ENCODE data around the gene TLR10.

The TLR10 gene

DNA sequence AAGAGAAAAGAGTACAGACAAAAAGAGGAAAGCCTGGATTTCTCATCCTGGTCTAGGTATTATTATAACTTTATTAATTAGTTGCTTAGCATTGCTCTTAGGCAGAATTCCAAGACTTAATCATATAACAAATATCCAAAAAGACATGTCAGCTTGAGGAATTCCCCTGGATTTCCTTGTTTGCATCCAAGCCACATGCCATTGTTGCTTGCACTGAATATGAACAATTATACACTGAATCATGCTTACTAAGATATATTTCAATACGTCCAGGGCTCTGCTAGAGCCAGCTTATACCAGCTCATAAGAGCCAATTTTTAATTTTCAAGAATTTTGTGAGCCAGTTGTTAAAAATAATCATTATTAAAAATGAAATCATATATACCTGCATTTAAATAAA is 5.5 kb upstream of the TLR10 start:
- TF ChIP-seq LEF1 (IDR thresholded peaks at IDR 0.05; ENCODE audit: borderline replicate concordance) (no peak), CTBP1 (IDR thresholded peaks at IDR 0.05; ENCODE audit: borderline replicate concordance) (no peak), ARNT (IDR thresholded peaks at IDR 0.05) (no peak), TARDBP (IDR thresholded peaks at IDR 0.05) (no peak), BHLHE40 (IDR thresholded peaks at IDR 0.05; ENCODE audit: borderline replicate concordance) (no peak), ELF4 (IDR thresholded peaks at IDR 0.05) (no peak), NFRKB (IDR thresholded peaks at IDR 0.05) (no peak), FOXM1 (IDR thresholded peaks at IDR 0.05; ENCODE audit: borderline replicate concordance) (no peak), SP1 (IDR thresholded peaks at IDR 0.05) (no peak), L3MBTL2 (conservative IDR thresholded peaks at IDR 0.05) (no peak), HDGF (IDR thresholded peaks at IDR 0.05; ENCODE audit: borderline replicate concordance) (no peak), FOXA1 (IDR thresholded peaks at IDR 0.05) (no peak), SUZ12 (IDR thresholded peaks at IDR 0.05) (no peak), ZNF384 (IDR thresholded peaks at IDR 0.05) (no peak)
- TF ChIP-seq, protein P1, sequence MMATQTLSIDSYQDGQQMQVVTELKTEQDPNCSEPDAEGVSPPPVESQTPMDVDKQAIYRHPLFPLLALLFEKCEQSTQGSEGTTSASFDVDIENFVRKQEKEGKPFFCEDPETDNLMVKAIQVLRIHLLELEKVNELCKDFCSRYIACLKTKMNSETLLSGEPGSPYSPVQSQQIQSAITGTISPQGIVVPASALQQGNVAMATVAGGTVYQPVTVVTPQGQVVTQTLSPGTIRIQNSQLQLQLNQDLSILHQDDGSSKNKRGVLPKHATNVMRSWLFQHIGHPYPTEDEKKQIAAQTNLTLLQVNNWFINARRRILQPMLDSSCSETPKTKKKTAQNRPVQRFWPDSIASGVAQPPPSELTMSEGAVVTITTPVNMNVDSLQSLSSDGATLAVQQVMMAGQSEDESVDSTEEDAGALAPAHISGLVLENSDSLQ (IDR thresholded peaks at IDR 0.05), result no peak
- POLR2A ChIA-PET, result no interaction called here
- DNase-seq (ENCODE audit: extremely low spot score), result no peak
- CTCF ChIA-PET, result no interaction called here

DNA sequence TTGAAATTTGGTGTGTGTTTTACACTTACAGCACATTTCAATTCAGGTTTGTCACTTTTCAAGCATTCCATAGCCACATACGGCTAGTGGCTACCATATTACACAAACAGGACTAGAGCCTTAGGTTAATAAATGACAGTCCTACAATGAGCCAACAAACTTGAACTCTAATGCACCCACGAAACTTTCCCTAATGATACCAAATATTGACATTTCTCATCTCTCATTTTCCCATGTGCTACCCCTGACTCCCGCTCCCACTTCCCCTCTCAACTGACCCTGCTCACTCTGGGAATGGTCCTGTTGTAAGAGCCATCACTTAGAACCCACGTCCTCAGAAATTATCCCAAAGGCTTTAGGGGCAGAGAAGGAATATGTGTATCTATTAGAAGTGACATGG is 4.9 kb upstream of the TLR10 start:
- TF ChIP-seq CTBP1 (IDR thresholded peaks at IDR 0.05; ENCODE audit: borderline replicate concordance) (no peak), FOXA1 (IDR thresholded peaks at IDR 0.05) (no peak), L3MBTL2 (conservative IDR thresholded peaks at IDR 0.05) (no peak), BHLHE40 (IDR thresholded peaks at IDR 0.05; ENCODE audit: borderline replicate concordance) (no peak), TARDBP (IDR thresholded peaks at IDR 0.05) (no peak), SP1 (IDR thresholded peaks at IDR 0.05) (no peak), ELF4 (IDR thresholded peaks at IDR 0.05) (no peak), LEF1 (IDR thresholded peaks at IDR 0.05; ENCODE audit: borderline replicate concordance) (no peak), HDGF (IDR thresholded peaks at IDR 0.05; ENCODE audit: borderline replicate concordance) (no peak), FOXK2 (IDR thresholded peaks at IDR 0.05) (no peak), ARNT (IDR thresholded peaks at IDR 0.05) (no peak), ZNF384 (IDR thresholded peaks at IDR 0.05) (no peak), SUZ12 (IDR thresholded peaks at IDR 0.05) (no peak)
- no peak for DNase-seq (ENCODE audit: extremely low spot score)
- ChIA-PET POLR2A (no interaction called here), CTCF (no interaction called here)

DNA sequence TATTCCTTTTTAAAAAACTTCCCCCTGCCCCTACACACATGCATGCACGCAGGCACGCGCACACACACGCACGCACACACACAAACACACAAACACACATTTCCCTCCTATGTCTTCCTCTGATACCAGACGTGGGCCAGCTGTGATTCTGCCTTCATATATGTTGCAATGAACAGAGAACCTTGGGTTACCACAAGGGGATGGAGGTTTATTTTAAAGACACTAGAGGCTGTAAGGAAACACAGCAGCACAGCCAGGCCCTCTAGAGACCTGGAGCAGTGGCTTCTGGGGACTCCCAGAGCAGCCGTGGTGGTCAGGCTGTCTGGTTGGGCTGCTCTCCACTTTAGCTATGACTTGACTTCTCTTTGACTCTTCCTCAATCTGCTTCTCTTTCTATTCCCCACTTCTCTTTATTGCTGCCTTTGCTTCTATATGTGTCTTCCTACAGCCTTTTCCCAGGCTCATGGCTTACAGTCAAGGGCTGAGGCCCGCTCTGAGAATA is 3.2 kb upstream of the TLR10 start:
- TF ChIP-seq FOXA1 (IDR thresholded peaks at IDR 0.05), result no peak
- no peak for TF ChIP-seq FOXK2 (IDR thresholded peaks at IDR 0.05)
- TF ChIP-seq FOXM1 (IDR thresholded peaks at IDR 0.05; ENCODE audit: borderline replicate concordance), result no peak
- TF ChIP-seq SP1 (IDR thresholded peaks at IDR 0.05), result no peak
- ChIA-PET POLR2A (no interaction called here), CTCF (no interaction called here)
- no peak for DNase-seq (ENCODE audit: extremely low spot score)

DNA sequence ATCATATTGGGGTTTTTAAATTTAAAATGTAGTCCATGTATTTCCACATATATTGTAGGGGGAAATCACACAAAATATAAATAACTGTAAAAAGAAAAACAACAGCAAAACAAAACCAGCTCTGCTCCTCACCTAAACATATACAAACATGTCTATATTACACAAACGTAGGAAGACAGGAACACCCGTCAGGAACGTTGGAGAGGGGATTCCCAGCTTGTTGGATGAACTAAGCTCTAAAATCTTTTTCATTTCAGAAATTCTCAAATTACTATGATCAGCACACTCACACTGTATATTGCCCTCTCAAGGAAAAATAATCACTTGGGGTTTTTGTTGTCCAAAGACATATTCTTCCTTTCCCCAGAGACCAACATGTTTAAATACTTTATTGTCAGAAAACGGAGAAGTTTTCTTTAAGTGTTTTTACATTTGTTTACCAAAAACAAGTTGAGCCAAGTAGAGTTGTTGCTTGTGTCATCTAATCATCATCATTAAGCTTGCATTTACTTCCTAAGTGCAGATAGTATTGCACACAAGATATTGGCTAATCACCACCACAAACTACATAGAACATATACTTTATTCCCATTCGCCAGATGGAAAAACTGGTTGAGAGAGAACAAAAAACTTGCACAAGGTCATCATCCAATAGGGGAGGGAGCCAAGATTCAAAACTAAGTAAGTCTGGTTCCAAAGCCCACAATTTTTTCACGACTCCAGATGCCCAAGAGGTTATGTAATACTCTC is 2.4 kb upstream of the TLR10 start:
- DNase-seq (ENCODE audit: extremely low spot score), result no peak
- TF ChIP-seq TARDBP (IDR thresholded peaks at IDR 0.05), result no peak
- TF ChIP-seq ARNT (IDR thresholded peaks at IDR 0.05), result no peak
- no peak for TF ChIP-seq LEF1 (IDR thresholded peaks at IDR 0.05; ENCODE audit: borderline replicate concordance)
- ChIA-PET CTCF (no interaction called here), POLR2A (no interaction called here)

DNA sequence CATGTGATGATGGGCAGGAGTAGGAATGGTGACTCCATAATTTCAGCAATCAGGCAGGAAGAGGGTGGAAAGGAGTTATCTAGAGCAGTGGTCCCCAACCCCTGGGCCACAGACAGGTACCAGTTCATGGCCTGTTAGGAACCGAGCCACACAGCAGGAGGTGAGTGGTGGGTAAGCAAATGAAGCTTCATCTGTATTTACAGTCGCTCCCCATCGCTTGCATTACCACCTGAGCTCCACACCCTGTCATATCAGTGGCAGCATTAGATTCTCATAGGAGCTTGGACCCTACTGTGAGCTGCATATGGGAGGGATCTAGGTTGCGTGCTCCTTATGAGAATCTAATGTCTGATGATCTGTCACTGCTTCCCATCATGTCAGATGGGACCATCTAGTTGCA is 1.4 kb upstream of the TLR10 start:
- DNase-seq (ENCODE audit: extremely low spot score), result no peak
- POLR2A ChIA-PET, result no interaction called here
- CTCF ChIA-PET, result no interaction called here
- TF ChIP-seq FOXM1 (IDR thresholded peaks at IDR 0.05; ENCODE audit: borderline replicate concordance), result no peak
- TF ChIP-seq LEF1 (IDR thresholded peaks at IDR 0.05; ENCODE audit: borderline replicate concordance), result no peak
- TF ChIP-seq NFRKB (IDR thresholded peaks at IDR 0.05), result no peak
- no peak for TF ChIP-seq SUZ12 (IDR thresholded peaks at IDR 0.05)
- TF ChIP-seq FOXK2 (IDR thresholded peaks at IDR 0.05), result no peak
- TF ChIP-seq HDGF (IDR thresholded peaks at IDR 0.05; ENCODE audit: borderline replicate concordance), result no peak
- no peak for TF ChIP-seq ARNT (IDR thresholded peaks at IDR 0.05)
- no peak for TF ChIP-seq SP1 (IDR thresholded peaks at IDR 0.05)
- no peak for TF ChIP-seq ELF4 (IDR thresholded peaks at IDR 0.05)
- no peak for TF ChIP-seq TARDBP (IDR thresholded peaks at IDR 0.05)
- no peak for TF ChIP-seq ZNF384 (IDR thresholded peaks at IDR 0.05)
- no peak for TF ChIP-seq L3MBTL2 (conservative IDR thresholded peaks at IDR 0.05)
- TF ChIP-seq, protein P1 (IDR thresholded peaks at IDR 0.05), result no peak
- no peak for TF ChIP-seq FOXA1 (IDR thresholded peaks at IDR 0.05)
- no peak for TF ChIP-seq CTBP1 (IDR thresholded peaks at IDR 0.05; ENCODE audit: borderline replicate concordance)
- no peak for TF ChIP-seq BHLHE40 (IDR thresholded peaks at IDR 0.05; ENCODE audit: borderline replicate concordance)

DNA sequence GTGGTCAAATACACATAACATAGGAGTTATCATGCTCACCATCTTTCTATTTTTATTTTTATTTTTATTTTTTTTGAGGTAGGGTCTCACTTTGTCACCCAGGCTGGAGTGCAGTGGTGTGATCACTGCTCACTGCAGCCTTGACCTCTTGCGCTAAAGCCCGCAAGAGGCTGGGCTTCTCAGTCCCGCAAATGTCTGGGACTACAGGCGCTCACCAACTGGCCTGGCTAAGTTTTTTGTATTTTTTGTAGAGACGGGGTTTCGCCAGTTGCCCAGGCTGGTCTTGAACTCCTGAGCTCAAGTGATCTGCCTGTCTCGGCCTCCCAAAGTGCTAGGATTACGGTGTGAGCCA is 295 bp upstream of the TLR10 start:
- POLR2A ChIA-PET, result interaction anchor here (0.8 kb wide), 1 partner anchor 17 kb away, joined by 3 read pairs; no protein-coding TSS in a partner anchor
- CTCF ChIA-PET, result interaction anchor here (0.6 to 2.3 kb wide), 9 partner anchors 9 to 895 kb away, joined by 3 to 23 read pairs (median 4); no protein-coding TSS in a partner anchor

More for the DNA sequence above, 295 bp upstream of the TLR10 start:
- TF ChIP-seq ARNT (IDR thresholded peaks at IDR 0.05) (no peak), SP1 (IDR thresholded peaks at IDR 0.05) (no peak), HDGF (IDR thresholded peaks at IDR 0.05; ENCODE audit: borderline replicate concordance) (no peak), FOXA1 (IDR thresholded peaks at IDR 0.05) (no peak), ZNF384 (IDR thresholded peaks at IDR 0.05) (no peak), L3MBTL2 (conservative IDR thresholded peaks at IDR 0.05) (no peak), TARDBP (IDR thresholded peaks at IDR 0.05) (no peak), LEF1 (IDR thresholded peaks at IDR 0.05; ENCODE audit: borderline replicate concordance) (no peak), ELF4 (IDR thresholded peaks at IDR 0.05) (no peak), FOXM1 (IDR thresholded peaks at IDR 0.05; ENCODE audit: borderline replicate concordance) (no peak), SUZ12 (IDR thresholded peaks at IDR 0.05) (no peak)
- TF ChIP-seq, protein P1 (IDR thresholded peaks at IDR 0.05), result no peak
- no peak for DNase-seq (ENCODE audit: extremely low spot score)

Data from HEK293T (cell line).